ENCODE data around the gene ZNF654. TPM values are rescaled to one million over a fixed set of nuclear protein-coding genes. Genes with fewer than 3 reads are reported as not detected.
"Not testable (repeated sequence)": the region's sequence is repeated elsewhere in the genome, so short reads cannot be mapped to it uniquely, and the experiment has no call there.

The ZNF654 gene
- 10 to 100 TPM in 5 of 6 donors, 1 to 10 TPM in 1; 7.6 to 18.5 (median 15.8) TPM for polyA plus RNA-seq (ENCODE audit: low read depth in 6 of 6)

- H3K27me3 Mint-ChIP-seq: no peaks in the 10 kb centered on the region
- peak; percentile 86 to 88 for ATAC-seq (ENCODE audit: low read depth in 2 of 2)
- H3K9me3 Mint-ChIP-seq: no peaks in the 10 kb centered on the region
- H3K4me3 Mint-ChIP-seq: peak within 1 kb of the TSS; percentile 86 to 100 (median 97)
- H3K27ac Mint-ChIP-seq: peak within 1 kb of the TSS; percentile 88 to 98 (median 96)
- peaks cover 10 to 11% of the 10 kb centered on the region in 2 donors for H3K36me3 Mint-ChIP-seq
- H3K4me1 Mint-ChIP-seq: peaks cover 25 to 49% (median 48%) of the 10 kb centered on the region in 3 donors
- peak; percentile 100 for DNase-seq
Observed at GRCh38 chr3:88058581-88059379, at the start of gene ZNF654, which contains the start of gene CGGBP1. ZNF654 (plus strand) TSS chr3:88059255; CDS start chr3:88059320, 65 bp downstream. CGGBP1 (minus strand) TSS chr3:88059005; CDS start chr3:88055976, 3,029 bp downstream.

GRCh38 chr3:88010810-88011209 is 48.2 kb upstream of the ZNF654 start:
- no peak overlapping the region for H3K4me3 Mint-ChIP-seq
- no peaks in the 10 kb centered on the region for H3K36me3 Mint-ChIP-seq
- H3K9me3 Mint-ChIP-seq: no peaks in the 10 kb centered on the region
- no peaks in the 10 kb centered on the region for H3K27me3 Mint-ChIP-seq
- no peak overlapping the region for H3K27ac Mint-ChIP-seq
- DNase-seq: no peak
- peaks cover 7 to 12% (median 12%) of the 10 kb centered on the region in 3 donors for H3K4me1 Mint-ChIP-seq
- no peak for ATAC-seq (ENCODE audit: low read depth in 2 of 2)

- no peaks in the 10 kb centered on the region for H3K36me3 Mint-ChIP-seq
- H3K27me3 Mint-ChIP-seq: peaks cover 0 to 17% (median 9%) of the 10 kb centered on the region in 3 donors
- no peak overlapping the region for H3K27ac Mint-ChIP-seq
- H3K4me3 Mint-ChIP-seq: no peak overlapping the region
- DNase-seq: no peak
- ATAC-seq (ENCODE audit: low read depth in 2 of 2): no peak
- peaks cover 6 to 10% (median 8%) of the 10 kb centered on the region in 3 donors for H3K4me1 Mint-ChIP-seq
- H3K9me3 Mint-ChIP-seq: no peaks in the 10 kb centered on the region
Observed at GRCh38 chr3:88013592-88013991, 45.5 kb upstream of the ZNF654 start.

- H3K4me1 Mint-ChIP-seq; H3K27ac Mint-ChIP-seq; ATAC-seq (ENCODE audit: low read depth in 2 of 2); DNase-seq; H3K36me3 Mint-ChIP-seq; H3K9me3 Mint-ChIP-seq; H3K4me3 Mint-ChIP-seq: not testable (repeated sequence)
- H3K27me3 Mint-ChIP-seq: peaks cover 0 to 17% (median 9%) of the 10 kb centered on the region in 3 donors
Observed at GRCh38 chr3:88015656-88016055, 43.4 kb upstream of the ZNF654 start.

GRCh38 chr3:88019024-88019423 is 40.0 kb upstream of the ZNF654 start:
- H3K27ac Mint-ChIP-seq: no peak overlapping the region
- H3K36me3 Mint-ChIP-seq: no peaks in the 10 kb centered on the region
- DNase-seq (no peak), ATAC-seq (ENCODE audit: low read depth in 2 of 2) (no peak)
- no peaks in the 10 kb centered on the region for H3K9me3 Mint-ChIP-seq
- H3K4me3 Mint-ChIP-seq: no peak overlapping the region
- no peaks in the 10 kb centered on the region for H3K4me1 Mint-ChIP-seq
- H3K27me3 Mint-ChIP-seq: peaks cover 0 to 17% (median 9%) of the 10 kb centered on the region in 3 donors

- no peak for DNase-seq
- no peaks in the 10 kb centered on the region for H3K36me3 Mint-ChIP-seq
- H3K4me3 Mint-ChIP-seq: no peak overlapping the region
- H3K4me1 Mint-ChIP-seq: peaks cover 2 to 8% (median 7%) of the 10 kb centered on the region in 3 donors
- H3K9me3 Mint-ChIP-seq: peaks cover 0 to 3% (median 0%) of the 10 kb centered on the region in 7 donors
- no peak for ATAC-seq (ENCODE audit: low read depth in 2 of 2)
- H3K27me3 Mint-ChIP-seq: no peaks in the 10 kb centered on the region
- H3K27ac Mint-ChIP-seq: peak overlapping the region in 1 of 6 donors; percentile 5
Observed at GRCh38 chr3:88025001-88025552, 34.0 kb upstream of the ZNF654 start.

GRCh38 chr3:88028876-88029275 is 30.2 kb upstream of the ZNF654 start:
- Mint-ChIP-seq H3K4me3 (no peak overlapping the region), H3K36me3 (no peaks in the 10 kb centered on the region), H3K27me3 (no peaks in the 10 kb centered on the region), H3K9me3 (peaks cover 0 to 3% (median 0%) of the 10 kb centered on the region in 7 donors), H3K27ac (no peak overlapping the region), H3K4me1 (peaks cover 18 to 24% (median 22%) of the 10 kb centered on the region in 3 donors)
- ATAC-seq (ENCODE audit: low read depth in 2 of 2) (no peak), DNase-seq (no peak)

- H3K36me3 Mint-ChIP-seq: no peaks in the 10 kb centered on the region
- peak overlapping the region in 3 of 6 donors; percentile 15 to 86 (median 65) for H3K27ac Mint-ChIP-seq
- peaks cover 0 to 3% (median 0%) of the 10 kb centered on the region in 7 donors for H3K9me3 Mint-ChIP-seq
- H3K4me3 Mint-ChIP-seq: peak overlapping the region; percentile 26 to 60 (median 52)
- no peak for DNase-seq
- peaks cover 18 to 27% (median 22%) of the 10 kb centered on the region in 3 donors for H3K4me1 Mint-ChIP-seq
- no peaks in the 10 kb centered on the region for H3K27me3 Mint-ChIP-seq
- ATAC-seq (ENCODE audit: low read depth in 2 of 2): no peak
Observed at GRCh38 chr3:88030210-88030609, 28.8 kb upstream of the ZNF654 start.

GRCh38 chr3:88031642-88032077 is 27.4 kb upstream of the ZNF654 start:
- H3K4me3 Mint-ChIP-seq: peak overlapping the region; percentile 61 to 92 (median 80)
- peak overlapping the region in 5 of 6 donors; percentile 16 to 89 (median 62) for H3K27ac Mint-ChIP-seq
- no peaks in the 10 kb centered on the region for H3K36me3 Mint-ChIP-seq
- peak; percentile 85 to 91 for ATAC-seq (ENCODE audit: low read depth in 2 of 2)
- peak; percentile 33 for DNase-seq
- H3K27me3 Mint-ChIP-seq: peaks cover 0 to 1% (median 0%) of the 10 kb centered on the region in 3 donors
- no peaks in the 10 kb centered on the region for H3K9me3 Mint-ChIP-seq
- peaks cover 18 to 27% (median 22%) of the 10 kb centered on the region in 3 donors for H3K4me1 Mint-ChIP-seq

- no peak for ATAC-seq (ENCODE audit: low read depth in 2 of 2)
- Mint-ChIP-seq H3K27ac (peak overlapping the region in 5 of 6 donors; percentile 1 to 93 (median 89)), H3K9me3 (no peaks in the 10 kb centered on the region), H3K36me3 (no peaks in the 10 kb centered on the region), H3K4me1 (peaks cover 18 to 27% (median 22%) of the 10 kb centered on the region in 3 donors), H3K27me3 (peaks cover 0 to 6% (median 0%) of the 10 kb centered on the region in 3 donors), H3K4me3 (peak overlapping the region; percentile 61 to 92 (median 78))
- no peak for DNase-seq
Observed at GRCh38 chr3:88032245-88032644, 26.8 kb upstream of the ZNF654 start.

GRCh38 chr3:88033079-88033478 is 26.0 kb upstream of the ZNF654 start:
- Mint-ChIP-seq H3K27ac (peak overlapping the region in 4 of 6 donors; percentile 2 to 89 (median 56)), H3K4me1 (peaks cover 18 to 27% (median 22%) of the 10 kb centered on the region in 3 donors), H3K36me3 (no peaks in the 10 kb centered on the region), H3K4me3 (peak overlapping the region in 2 of 8 donors; percentile 50 to 79), H3K27me3 (peaks cover 0 to 11% (median 0%) of the 10 kb centered on the region in 3 donors), H3K9me3 (no peaks in the 10 kb centered on the region)
- DNase-seq (no peak), ATAC-seq (ENCODE audit: low read depth in 2 of 2) (no peak)

- no peak for ATAC-seq (ENCODE audit: low read depth in 2 of 2)
- H3K4me3 Mint-ChIP-seq: peak overlapping the region in 3 of 8 donors; percentile 5 to 9 (median 6)
- H3K36me3 Mint-ChIP-seq: no peaks in the 10 kb centered on the region
- DNase-seq: no peak
- H3K4me1 Mint-ChIP-seq: peaks cover 18 to 27% (median 22%) of the 10 kb centered on the region in 3 donors
- H3K9me3 Mint-ChIP-seq: no peaks in the 10 kb centered on the region
- peaks cover 0 to 13% (median 0%) of the 10 kb centered on the region in 3 donors for H3K27me3 Mint-ChIP-seq
- H3K27ac Mint-ChIP-seq: peak overlapping the region in 4 of 6 donors; percentile 3 to 61 (median 26)
Observed at GRCh38 chr3:88033808-88034207, 25.2 kb upstream of the ZNF654 start.

GRCh38 chr3:88034491-88035275 is 24.4 kb upstream of the ZNF654 start:
- H3K36me3 Mint-ChIP-seq: no peaks in the 10 kb centered on the region
- peak overlapping the region in 3 of 6 donors; percentile 2 to 37 (median 9) for H3K27ac Mint-ChIP-seq
- H3K27me3 Mint-ChIP-seq: peaks cover 0 to 13% (median 0%) of the 10 kb centered on the region in 3 donors
- no peaks in the 10 kb centered on the region for H3K9me3 Mint-ChIP-seq
- no peak for DNase-seq
- H3K4me3 Mint-ChIP-seq: peak overlapping the region in 1 of 8 donors; percentile 23
- H3K4me1 Mint-ChIP-seq: peaks cover 16 to 24% (median 18%) of the 10 kb centered on the region in 3 donors
- ATAC-seq (ENCODE audit: low read depth in 2 of 2): no peak

Data from naive B cell (primary cell).